NK-92 treated with Interleukin-12 subunit alpha and Interleukin-12 subunit beta, amount 100 ng/mL, for 24 hours (cell line): ENCODE data around the gene BDH1.
"Not testable (repeated sequence)": the region's sequence is repeated elsewhere in the genome, so short reads cannot be mapped to it uniquely, and the experiment has no call there.

Source experiments
- DNase-seq: peaks from one replicate; lab custom pipeline; 2025; lab: John Stamatoyannopoulos, UW

Gene BDH1

DNA sequence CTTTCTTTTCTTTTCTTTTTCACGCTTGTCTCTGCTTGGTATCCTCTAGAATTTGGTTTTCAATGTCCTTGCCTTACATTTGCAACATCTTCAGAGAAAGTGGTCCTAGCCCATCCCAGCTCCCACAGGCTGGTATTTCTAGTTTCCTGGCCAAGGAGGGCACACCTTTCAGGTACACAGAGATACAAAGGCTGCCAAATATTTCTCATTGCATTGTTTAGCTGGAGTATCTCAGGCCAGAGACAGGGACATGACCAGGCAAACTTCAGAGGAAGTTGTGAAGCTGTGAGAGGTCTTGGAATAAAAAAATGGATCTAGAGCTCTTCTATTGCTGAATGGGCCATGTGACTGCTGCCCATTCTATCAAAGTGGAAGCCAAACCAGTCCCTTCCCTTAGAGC lies 68.9 kb downstream of the BDH1 start:
- no peak for DNase-seq

DNA sequence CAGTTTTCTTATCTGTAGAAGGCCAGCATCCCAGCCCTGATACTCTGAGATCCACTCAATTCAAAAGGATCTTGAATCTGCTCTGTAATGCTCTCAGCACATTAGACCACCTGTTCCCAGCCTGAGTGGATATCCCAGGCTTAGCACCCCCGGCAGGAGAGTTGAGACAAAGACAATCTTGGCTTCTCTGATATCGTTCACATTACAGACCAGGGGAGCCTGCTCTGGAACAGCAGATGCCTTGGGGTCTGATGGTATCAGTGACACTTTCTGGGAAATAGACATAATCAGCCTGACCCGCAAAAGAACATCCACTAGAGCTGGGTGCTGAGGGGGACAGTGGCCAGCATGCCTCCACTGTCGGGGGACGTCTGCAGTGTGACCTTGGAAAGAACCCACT lies 70.6 kb downstream of the BDH1 start:
- no peak for DNase-seq

DNA sequence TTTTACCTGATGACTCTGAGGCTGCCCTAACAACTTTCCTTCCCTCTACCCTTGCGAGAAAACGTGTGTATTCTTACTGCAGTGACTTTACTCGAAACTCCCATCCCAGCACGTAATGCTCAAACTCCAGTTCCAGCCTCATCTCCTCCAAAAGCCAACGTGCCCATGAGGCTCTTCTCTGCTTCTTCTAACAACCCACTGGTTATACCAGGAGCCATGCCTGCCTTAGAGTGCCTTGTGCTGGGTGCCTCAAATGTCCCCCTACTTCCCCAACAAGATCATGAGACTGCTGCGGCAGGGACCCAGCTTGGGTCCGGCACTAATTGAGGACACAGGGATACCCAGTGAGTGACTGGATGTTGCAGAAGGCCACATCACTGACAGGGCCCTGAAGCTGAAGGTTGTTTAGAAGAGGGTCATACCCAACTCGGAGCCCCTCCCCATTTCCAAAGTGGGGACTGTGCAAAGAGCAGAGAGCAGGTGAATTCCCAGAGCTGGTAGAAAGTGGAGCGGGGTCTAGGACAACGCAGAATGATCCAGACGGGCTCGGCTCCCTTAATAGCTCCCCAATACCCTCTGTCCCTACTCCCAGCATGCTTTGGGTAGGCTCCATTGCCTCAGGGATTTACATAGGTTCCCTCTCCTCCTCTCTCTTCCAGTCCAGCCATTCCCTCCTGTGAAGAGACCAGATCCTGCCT lies 71.4 kb downstream of the BDH1 start:
- no peak for DNase-seq

DNA sequence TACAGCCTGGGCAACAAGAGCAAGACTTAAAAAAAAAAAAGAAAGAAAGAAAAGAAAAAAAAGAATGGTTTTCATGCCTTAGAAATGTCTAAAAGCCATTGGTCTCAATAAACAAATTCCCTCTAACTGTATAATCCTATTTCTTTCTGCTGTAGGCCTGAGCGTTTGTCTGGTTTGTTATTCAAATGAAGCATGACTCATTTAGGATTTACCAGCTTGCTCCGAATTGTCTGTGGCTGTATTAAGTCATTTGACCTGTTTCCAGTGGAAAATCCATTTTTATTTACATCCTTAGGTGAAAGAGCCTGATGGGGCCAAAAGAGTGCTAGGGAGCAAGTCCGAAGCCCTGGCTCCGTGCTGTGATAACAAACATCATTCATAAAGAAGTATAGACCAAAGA lies 73.8 kb downstream of the BDH1 start:
- DNase-seq: no peak

DNA sequence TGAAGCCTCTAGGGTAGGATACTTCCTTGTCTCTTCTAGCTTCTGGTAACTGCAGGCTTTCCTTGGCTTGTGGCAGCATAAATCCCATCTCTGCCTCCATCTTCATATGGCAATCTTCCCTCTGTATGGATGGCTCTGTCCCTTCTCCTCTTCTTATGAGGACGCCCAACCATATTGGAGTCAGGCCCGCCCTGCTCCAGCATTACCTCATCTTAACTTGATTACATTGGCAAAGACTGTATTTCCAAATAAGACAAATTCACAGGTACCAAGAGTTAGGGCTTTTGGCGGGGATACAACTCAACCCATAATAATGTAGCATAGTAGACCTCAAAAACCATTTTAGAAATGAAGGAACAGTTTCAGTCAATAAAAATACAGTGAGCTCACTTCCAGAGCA lies 75.4 kb downstream of the BDH1 start:
- no peak for DNase-seq

DNA sequence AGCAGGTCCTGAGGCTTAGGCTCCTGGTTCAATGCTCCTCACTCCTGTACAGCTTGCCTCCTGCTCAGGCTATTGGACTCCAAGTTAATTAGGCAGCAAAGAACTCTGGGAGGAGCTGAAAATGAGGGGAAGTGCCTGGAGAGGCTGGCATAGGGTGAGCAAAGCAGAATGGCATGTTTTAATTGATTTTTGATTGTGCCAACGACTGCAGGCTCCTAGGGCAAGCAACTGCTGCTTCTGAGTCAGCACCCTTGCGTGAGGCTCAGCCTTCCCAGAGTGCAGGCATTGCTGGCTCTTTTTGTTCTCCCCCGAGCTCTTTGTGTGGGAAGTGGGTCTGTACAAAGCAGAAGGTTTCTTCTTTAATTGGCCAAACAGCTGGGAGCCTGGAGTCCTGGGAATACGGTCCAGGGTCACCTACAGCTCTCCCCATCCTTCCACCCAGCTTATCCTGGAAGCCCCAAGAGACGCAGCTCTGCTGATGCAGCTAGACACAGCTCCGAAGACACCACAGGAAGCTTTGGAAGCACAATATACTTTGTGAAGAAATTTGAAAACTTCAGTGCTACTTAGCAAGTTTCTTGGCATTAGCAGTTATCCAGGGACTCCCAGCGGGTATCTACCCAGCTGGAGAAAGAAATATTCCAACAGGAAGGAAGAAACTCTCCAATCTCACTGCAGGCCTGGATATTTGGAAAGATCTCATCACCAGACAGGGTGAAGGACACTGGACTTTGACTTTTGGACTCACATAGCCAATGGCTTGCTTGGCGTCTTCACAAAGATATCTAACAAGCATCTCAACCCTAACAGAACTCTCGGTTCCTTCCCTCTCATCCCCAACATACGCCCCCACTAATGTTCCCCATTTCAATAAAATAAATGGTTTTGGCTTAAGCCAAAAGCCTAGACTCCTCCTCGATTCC lies 76.8 kb downstream of the BDH1 start:
- DNase-seq: no peak

DNA sequence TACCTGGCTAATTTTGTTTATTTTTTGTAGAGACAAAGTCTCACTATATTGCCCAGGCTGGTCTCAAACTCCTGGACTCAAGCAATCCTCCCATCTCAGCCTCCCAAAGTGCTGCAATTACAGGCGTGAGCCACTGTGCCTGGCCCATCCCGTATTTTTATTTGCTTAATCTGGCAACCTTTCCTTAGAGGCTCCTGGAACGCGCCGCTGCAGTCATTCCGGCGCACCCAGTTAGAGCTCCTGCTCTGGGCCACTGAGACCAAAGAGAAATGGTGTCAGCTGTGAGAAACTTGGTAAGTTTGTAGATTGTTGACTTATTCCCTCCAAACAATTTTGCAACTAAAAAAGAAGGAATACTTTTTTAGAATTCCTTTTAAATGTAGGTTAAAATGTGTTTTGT lies 78.0 kb downstream of the BDH1 start:
- DNase-seq: not testable (repeated sequence)

DNA sequence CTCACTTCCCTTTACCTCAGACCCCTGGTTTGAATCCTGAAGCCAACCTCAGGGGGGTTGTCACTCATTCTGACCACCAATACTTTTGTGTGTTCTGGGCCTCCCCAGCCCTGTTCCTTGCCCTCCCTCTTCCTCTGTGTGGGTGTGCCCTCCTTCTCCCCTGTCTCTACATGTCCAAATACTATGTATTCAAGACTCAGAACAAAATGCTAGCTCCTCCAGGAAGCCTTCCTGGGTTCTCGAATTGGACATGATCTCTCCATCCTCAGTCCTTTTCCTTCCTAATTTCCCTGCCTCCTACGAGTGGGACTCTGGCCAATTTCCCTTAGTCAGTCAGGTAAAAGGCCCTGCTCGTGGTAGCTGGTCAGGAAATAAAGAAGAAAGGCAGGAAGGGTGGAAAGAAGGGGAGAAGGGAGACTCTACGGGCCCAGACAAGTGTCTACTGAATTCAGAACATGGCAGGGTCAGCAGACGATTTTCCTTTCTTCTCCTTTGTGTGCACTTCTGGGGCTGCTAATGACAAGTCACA lies 79.7 kb downstream of the BDH1 start:
- no peak for DNase-seq

DNA sequence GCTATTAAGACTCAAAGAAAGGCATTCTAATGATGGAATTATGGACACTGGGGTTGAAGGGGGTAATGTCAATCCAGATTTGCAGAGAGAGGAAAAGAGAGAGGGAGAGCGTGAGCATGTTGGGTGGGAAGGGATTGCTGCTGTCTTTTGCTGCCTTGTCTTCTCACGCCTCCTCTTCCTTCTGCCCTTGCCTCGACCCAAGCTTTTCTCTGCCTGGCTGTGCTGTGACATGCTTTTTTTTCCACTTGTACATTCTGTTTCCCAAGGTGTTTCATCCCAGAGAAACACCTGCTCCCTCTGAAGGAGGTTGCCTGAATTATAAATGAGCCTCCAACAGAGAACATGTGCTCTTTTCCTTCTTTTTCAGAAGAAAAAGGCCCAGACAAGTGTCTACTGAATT lies 80.3 kb downstream of the BDH1 start:
- no peak for DNase-seq

DNA sequence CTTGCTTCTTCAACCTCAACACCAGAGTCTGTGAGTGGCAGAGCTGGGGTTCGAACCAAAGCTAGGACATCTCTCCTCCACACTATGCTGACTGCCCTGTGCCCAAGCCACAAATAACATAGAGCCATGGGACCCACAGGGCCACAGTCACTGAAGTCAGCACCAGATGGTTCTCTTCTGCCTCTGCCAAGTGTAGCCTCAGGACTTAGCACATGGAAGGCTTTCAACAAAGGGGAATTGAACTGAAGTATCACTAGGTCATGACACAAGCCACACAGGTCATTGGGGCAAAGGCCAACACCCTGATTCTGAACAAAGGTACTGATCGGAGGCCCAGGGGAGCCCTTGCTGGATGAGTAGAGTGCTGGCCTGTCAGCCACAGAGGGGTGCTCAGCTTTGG lies 83.6 kb downstream of the BDH1 start:
- no peak for DNase-seq

DNA sequence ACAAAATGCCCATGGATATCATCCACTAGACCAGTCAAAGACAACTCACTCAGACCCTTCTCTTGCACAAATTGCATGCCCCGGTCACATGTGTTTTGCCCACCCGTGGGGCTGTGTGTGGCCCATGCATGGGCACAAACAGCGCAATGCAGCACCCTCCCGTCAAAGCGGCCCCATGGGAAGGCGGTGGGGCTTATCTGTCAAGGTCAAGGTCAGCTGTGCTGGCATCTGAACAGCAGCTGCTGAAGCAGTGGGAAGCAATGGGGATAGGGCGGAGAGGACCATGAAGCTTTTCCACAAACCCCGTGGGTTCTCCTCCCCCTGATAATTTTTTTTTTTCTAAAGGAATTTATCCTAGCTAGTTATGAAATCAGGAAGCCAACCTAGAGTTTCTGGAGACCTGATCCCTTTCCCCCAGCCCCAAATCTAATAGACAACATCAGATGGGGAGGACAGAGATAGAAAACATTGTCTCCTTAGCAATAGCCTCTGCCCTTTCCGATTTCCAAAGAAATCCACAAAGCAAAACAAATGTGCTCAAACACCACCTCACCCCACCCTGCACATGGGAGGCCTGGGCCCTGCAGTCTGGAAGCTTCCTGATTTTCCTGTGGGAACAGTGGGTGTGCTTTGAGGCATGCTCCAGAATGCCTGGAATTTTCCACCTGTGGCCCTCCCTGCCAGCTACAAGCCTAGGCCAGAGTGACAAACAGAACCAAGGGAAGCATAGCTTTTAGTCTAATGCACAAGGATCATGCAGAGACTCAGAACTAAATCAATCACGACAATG lies 84.4 kb downstream of the BDH1 start:
- no peak for DNase-seq

DNA sequence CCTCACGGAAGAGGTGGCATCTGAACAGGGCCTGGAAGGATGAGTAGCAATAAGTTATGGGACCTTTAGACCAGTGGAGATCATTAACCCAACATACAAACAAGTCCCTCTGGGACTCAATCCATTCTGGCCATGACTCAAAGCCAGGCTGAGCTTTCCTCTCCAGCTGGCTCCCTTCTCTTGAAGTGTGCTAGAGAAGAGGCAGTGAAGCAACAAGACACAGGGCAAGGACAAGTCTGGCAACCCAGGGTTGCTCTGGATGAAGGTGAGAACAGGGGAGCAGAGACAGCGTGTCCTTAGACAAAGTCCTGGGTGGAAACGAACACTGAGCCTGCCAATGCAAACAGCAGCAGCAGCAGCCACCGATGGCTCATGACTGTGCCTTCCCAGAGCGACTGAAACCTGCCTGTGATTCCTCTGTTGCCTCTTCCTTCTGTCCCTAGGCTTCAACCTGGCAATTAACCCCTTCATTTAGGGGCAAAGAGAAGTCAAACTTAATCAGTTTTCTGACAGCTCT lies 86.8 kb downstream of the BDH1 start:
- DNase-seq: no peak

DNA sequence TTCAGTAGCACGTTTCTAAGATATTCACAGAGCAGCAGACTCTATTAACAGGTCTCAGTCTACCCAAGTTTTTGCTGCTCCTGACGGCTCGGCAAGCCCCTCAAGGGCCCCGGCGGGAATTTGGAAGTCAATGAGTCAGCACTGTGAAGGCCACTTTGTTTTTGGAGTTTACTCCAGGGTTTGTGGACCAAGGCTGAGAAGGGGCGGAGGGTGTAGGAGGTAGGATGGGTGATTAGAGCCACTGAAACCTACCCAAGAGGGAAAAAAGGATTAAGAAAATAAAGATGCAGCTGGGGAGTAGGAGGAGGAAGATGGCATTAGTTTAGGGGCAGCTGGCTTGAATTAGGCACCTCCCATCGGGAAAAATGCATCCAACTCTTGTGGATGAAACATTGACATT lies 87.6 kb downstream of the BDH1 start:
- no peak for DNase-seq

DNA sequence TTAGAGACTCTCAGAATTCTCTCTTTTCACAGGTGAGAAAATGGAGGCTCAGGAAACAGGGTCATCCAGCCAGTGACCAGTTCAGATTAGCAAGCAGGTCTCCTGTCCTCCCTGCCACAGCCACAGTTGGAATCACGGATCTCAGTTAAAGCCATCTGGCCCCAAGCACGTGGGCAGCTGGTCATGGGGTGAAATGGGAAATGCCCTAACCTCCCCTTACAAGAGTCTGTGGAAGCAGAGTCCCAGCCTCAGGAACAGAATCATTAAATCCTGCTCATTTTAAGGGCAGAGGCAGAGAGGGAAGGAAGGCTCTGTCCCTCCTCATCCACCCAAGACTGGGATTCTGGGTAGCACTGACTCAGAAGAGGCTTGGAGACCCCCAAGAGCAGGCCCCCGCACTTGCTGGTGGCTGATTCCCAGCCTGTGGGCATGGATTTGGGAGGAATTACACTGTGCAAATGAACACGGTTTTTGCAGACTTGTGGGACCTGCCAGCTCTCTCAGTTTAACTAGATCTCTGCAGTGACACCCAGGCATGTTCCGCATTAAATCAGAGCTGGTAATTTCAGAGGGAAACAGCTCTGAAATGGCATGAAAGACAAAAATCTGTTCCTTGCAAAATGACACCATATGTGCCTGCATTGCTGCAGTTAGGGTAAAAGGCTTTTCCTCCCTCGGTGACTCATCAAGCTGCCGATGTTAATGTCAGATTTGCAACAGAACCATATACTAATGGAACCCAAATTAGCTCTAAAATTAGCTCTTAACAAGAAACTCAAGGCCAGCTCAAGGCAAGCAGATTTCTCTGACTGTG lies 89.0 kb downstream of the BDH1 start:
- no peak for DNase-seq

DNA sequence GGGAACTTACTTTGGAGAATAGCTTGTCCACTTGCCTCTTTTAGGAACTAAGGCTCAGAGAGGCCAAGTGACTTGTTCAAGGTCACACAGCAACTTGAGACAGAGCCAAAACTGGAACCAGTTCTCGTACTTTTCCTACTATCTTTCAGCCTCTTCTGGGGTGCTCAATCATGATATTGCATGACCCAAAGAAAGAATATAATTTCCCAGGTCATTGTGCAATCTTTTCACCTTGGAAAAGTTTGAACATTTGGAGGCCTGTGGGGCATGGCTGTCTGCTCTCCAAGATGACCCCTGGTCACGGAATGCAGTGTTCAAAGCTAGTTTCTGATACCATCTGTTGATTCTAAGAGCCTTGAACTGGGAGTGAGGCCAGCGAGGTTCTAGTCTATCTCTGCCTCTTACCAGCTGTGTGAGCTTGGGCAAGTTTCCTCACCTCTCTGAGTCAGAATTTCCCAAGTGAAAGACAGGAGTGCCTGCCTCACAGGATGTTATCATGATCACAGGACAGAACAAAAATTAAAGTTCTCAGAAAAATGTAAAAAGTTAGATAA lies 89.7 kb downstream of the BDH1 start:
- no peak for DNase-seq

DNA sequence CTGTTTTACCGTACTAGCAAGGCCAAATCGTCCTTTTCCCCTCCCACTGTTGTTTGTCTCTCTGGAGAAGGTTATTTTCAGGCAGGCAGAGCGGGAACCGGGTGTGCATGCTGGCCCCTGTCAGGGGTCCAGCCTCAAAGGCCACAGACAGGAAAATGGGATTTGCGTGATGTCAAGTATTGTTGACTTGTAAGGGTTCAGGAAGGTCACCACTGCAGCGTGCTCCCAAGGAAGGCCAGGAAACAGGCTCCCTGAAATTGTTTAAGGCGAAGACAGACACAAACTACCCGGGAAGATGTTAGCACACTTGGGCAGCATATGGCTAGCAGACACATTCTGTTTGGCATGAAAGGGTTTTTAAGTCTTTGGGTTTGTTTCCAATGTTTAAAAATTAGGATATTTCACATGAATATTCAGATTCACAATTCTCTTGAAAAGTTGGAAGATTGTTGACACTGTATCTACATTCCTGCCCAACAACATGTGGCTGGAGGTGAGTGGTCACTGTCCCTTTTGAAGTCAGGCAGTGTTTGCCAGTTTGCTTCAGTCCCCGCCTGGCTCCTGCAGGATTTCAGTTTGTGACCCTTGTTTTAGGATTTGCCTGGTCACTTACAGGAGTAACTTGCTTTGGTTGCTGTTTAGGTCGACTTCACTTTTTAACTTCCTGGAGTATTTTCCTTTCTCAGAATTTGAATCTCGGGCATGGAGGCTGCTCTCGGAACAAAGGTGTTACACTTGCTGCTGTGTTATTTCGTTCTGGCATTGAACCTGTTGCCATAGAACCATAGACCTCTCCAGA lies 90.4 kb downstream of the BDH1 start:
- no peak for DNase-seq

DNA sequence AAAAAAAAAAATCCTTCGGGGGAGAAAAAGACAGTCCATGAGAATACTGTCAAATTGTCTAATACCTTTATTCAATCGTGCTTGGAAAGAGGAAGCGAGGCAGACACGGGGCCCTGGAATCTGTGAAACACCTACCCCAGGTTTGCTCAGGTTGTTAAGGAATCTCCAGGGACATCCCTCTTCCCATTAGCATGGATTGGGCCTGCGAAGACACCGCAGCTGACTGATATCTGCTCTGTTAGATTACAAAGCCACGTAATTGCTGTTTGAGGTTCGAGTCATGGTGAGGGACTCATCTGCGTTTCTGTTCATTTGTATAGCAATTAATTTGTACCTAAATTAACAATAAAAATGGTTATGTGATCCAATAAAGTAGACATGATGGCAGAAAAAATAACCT lies 91.0 kb downstream of the BDH1 start:
- no peak for DNase-seq

DNA sequence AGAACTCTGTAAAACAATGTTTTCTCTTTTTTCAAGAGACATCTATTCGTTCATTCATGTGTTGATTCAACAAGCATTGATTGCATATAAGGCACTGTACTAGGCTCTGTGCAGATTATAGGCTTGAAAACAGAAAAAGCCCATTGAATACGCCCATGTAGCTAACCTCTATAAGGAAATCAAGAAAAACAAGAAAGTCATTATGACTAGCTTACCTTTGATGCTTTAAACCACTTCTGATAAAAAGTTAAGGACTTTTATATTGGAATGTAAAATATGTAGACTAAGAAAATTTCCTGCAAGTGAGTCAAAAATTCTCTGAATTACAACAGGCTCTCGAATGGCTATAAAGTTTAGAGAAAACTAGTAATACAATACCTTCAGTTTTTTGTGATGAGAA lies 92.5 kb downstream of the BDH1 start:
- no peak for DNase-seq

DNA sequence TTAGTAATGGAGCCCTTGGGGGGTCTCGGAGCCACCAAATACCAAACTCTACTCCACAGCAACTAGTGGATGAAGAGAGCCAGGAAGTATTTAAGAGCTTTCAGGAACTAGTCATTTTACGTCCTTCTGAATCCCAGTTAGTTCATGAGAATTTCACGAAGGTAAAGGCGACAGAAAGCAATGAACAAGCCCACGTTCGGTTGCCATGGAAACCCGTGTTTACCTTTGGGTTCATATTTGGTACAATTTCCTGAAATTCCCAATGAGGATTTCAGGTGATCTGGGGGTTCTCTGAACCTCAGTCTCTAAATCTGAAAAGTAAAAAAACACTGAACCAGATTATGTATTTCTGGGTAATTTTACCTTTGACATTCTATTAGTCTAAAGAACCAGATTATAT lies 93.0 kb downstream of the BDH1 start:
- no peak for DNase-seq

DNA sequence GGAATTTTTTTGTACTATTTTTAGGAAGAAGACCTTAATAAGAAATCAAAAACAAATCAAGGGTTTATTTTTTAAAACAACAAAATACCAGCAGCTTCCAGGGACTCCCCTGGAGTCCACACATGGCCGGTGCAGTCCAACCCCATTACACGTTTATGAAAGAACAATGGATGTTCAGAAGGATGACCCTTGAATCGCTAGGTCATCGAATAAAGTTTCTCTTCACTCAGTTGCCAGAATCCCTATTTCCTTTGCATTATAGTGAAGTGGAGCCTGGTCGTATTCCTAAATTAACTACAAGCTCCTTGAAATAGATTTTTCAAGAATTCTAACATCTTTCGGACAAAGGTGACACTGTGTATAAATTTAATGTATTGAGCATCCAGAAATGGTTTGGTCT lies 95.1 kb downstream of the BDH1 start:
- DNase-seq: no peak
